ENCODE results near the gene C1orf94.
"Not testable (repeated sequence)": the region's sequence is repeated elsewhere in the genome, so short reads cannot be mapped to it uniquely, and the experiment has no call there.

C1orf94 gene

GRCh38 chr1:34164771-34165391 lies 11.8 kb upstream of the C1orf94 start, which contains the start of gene CSMD2:
TSS of gene CSMD2 (minus strand) at chr1:34165230. CDS start at chr1:34165097, 133 bp downstream.
- no peak for DNase-seq (ENCODE audit: low read depth, low spot score)

GRCh38 chr1:34165422-34165921 lies 11.2 kb upstream of the C1orf94 start:
- no peak for DNase-seq (ENCODE audit: low read depth, low spot score)

GRCh38 chr1:34166191-34166624 lies 10.5 kb upstream of the C1orf94 start:
- DNase-seq (ENCODE audit: low read depth, low spot score): no peak

DNA sequence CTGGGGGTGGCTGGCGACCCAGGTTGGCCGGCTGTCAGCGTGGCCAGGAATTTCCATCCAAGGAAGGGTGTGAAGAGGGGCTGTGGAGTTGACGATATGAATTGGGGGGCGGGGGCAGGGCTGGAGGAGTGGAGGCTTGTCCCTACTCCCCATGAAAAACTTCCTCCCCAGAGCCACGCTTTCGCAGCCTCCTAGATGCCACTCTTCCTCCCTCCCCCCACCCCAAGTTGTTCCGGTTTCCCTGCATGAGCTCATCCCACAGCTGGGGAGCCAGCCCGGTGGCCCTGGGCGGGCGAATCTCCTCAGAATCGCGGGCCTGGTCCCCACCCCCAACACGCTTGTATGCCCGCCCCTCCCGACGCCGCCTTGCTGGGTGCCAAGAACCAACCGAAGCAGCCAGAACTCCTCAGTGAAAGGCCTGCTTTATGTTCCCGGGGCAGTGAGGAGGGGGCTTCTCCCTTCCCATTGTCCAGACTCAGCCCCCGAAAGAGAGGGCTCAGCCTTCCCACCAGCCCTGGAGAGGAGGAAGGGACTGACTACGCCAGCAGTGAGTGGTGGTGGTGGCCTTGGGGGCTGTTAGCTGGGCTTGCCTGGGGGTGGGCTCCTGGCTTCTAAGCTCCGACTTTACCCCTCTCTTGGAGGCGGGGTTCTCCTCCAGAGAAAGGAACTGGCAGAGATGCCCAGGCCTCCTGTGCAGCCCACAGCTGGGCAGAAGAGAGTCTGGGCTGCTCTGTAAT lies 9.9 kb upstream of the C1orf94 start:
- DNase-seq (ENCODE audit: low read depth, low spot score): no peak

- DNase-seq (ENCODE audit: low read depth, low spot score): no peak
Measured at GRCh38 chr1:34167389-34167788, 9.3 kb upstream of the C1orf94 start.

DNA sequence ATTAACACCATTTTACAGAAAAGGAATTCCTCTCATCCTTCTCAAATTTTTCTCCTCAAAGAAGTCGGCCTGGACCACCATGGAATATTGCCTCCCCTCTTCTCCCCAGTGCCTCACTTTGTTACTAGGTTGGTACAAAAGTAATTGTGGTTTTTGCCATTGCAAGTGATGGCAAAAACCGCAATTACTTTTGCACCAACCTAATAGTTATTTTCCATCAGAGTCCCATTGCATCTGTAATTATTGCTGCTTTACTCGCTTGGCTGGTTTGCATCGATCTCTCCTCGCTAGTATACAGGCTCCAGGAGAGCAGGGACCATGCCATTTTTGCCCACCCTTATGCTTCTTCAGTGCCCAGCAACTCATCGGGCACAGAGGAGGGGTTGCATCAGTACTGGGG lies 963 bp upstream of the C1orf94 start:
- DNase-seq (ENCODE audit: low read depth, low spot score): no peak

GRCh38 chr1:34178072-34178471 lies 1.4 kb downstream of the C1orf94 start:
- no peak for DNase-seq (ENCODE audit: low read depth, low spot score)

DNA sequence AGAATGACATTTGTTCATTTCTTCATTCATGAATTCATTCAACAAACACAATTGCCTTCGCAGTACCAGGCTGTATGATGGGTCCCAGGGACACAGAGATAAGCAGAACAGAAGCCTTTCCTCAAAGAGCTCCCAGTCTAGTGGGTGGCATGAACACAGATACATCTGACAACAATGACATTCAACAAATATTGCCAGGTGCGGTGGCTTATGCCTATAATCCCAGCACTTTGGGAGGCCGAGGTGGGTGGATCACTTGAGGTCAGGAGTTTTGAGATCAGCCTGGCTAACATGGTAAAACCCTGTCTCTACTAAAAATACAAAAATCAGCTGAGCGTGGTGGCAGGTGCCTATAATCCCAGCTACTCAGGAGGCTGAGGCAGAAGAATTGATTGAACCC lies 6.7 kb downstream of the C1orf94 start:
- DNase-seq (ENCODE audit: low read depth, low spot score): not testable (repeated sequence)

- DNase-seq (ENCODE audit: low read depth, low spot score): no peak
Measured at GRCh38 chr1:34186741-34187494, 10.2 kb downstream of the C1orf94 start.

DNA sequence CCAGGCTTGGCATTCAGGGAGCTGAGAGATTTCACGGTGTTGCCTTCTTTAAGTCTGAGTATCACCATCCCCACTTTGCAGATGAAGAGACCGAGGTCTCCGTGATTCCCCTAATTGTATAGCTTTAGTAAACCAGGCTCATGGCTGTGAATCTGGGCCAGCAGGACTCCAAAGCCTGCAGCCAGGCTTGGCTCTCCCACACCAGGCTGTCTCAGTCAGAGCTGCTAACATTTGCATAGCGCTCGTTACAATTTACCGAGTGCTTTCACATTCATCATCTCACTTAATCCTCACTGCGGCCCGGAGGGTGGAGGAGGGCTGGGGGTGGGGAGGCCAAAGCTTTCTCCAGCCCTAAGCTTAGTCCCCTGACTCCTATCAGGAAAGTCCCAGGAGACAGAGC lies 11.7 kb downstream of the C1orf94 start:
- no peak for DNase-seq (ENCODE audit: low read depth, low spot score)

DNA sequence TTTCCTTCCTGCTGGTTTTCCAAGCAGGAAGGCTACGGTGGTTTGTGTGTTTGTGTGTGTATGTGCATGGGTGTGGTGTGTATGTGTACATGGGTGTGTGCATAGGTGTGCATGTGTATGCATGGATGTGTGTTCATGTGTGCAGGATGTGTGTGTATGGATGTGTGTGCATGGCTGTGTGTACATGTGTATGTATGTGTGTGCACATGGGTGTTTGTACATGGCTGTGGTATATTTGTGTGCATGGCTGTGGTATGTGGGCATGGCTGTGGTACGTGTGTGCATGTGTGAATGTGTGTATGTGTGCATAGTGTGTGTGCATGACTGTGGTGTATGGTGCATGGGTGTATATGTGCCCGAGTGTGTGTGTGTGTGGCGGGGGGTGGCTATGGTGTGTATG lies 12.3 kb downstream of the C1orf94 start:
- no peak for DNase-seq (ENCODE audit: low read depth, low spot score)

DNA sequence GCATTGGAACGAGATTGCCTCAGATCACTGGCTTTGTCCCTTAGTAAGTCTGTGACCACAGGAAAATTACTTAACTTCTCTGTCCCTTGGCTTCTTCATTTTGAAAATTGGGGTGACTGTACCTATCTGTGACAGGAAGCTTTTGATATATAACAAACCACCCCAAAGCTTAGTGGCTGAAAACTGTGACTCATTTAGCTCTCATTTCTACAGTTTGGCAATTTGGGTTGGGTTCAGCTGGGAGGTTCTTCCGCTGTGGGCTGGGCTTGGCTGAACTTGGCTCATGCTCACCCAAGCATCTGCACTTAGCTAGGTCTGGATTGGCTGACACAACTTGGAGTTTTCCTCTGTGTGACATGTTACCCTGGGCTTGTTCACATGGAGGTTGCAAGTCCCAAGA lies 14.0 kb downstream of the C1orf94 start:
- DNase-seq (ENCODE audit: low read depth, low spot score): no peak

DNA sequence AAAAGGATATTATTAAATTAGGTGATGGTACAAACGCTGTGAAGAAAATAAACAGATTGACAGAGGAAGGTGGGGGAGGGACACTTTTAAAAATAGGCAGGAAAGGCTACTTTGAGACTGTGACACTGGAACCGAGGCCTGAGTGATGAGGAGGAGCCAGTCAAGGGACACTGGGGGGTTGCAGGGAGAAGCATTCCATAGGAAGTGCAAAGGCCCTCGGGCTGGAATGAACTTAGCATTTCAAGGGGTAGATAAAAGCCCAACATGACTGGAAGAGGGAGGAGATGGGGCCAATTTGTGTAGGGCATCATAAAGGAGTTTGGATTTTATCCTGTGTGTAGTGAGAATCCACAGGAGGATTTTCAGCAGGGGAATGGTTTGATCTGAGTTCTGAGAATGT lies 15.9 kb downstream of the C1orf94 start:
- no peak for DNase-seq (ENCODE audit: low read depth, low spot score)

DNA sequence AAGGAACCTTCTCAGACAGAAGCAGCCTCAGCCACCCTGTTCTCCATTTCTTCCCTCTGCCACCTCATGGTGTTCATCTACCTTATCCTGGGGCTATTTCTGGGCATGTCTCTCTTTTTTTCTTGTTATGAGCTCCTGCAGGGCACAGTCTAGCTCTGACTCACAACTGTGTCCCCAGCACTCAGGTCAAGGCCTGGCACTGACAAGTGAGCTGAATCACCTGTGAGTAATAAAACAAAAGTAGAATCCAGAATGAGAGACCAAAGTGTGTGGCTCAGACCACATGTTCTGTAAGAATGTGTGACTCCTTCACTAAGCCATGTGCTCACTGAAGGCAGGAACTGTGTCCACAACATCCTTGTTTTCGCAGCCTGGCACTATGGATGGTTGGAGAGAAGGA lies 23.2 kb downstream of the C1orf94 start:
- no peak for DNase-seq (ENCODE audit: low read depth, low spot score)

GRCh38 chr1:34212673-34213072 lies 36.0 kb downstream of the C1orf94 start:
- DNase-seq (ENCODE audit: low read depth, low spot score): no peak

- no peak for DNase-seq (ENCODE audit: low read depth, low spot score)
Measured at GRCh38 chr1:34213956-34214355, 37.2 kb downstream of the C1orf94 start.

DNA sequence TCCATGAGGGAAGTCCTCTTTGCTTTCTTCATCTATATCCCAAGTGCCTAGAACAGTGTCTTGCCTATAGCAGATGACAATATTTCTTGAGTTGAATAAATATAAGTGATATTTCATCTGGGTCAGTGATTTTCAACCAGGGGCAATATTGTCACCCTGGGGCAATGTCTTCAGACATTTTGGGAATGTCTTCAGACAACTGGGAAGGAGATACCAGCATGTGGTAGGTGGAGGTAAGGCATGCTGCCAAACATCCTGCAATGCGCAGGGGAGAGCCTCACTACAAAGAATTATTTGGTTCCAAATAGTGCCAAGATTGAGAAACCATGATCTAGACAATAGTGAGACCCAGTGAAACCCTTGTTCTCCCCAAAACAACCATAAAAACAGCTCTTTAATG lies 54.7 kb downstream of the C1orf94 start:
- no peak for DNase-seq (ENCODE audit: low read depth, low spot score)

- DNase-seq (ENCODE audit: low read depth, low spot score): no peak
Measured at GRCh38 chr1:34235594-34235993, 58.9 kb downstream of the C1orf94 start.

DNA sequence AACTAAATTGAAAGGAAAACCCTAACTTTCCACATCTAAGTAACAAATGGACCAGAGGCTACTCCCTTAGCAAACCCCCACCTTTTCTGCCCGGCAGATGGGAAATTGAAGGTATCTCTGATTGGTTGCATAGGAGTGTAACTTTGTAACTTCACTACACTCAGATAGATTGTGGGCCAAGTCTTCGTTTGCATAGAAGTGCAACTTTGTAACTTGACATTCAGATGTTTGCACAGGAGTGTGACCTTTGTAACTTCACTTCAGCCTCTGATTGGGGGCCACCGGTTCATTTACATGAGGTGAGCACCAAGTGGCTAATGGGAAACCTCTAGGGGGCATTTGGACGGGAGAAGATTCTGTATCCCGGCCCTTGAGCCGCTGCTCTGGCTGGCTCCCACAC lies 59.4 kb downstream of the C1orf94 start:
- no peak for DNase-seq (ENCODE audit: low read depth, low spot score)

DNA sequence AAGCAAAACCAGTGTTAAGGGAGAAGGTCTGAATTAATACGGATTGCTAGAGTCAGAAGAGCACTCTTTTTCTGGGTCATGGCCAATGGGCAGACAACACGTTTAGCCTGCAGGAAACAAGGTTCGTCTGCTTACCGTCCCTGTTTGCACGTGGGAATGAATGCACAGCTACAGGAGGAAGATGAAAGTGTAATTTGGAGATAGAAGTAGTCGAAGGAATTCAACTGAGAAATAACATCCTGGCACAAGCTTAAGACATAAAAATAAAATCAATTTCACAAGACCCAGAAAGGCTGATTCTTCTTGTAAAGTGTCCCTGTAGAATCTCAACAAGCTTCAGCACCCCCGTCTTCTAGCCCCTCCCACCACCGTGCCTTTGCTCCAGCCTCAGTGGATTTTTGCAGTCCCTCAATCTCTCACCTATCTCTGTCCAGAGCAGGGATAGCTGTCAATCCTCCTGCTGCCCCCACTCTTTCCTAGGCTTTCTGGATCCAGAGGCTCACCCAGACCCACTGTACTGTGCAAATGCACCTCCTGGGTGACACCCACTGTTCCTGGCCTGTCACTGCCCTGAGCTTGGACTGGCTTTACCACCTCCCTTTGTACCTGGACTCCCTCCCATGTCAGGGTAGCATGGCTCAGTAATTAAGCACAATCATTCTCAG lies 60.6 kb downstream of the C1orf94 start:
- DNase-seq (ENCODE audit: low read depth, low spot score): no peak

- DNase-seq (ENCODE audit: low read depth, low spot score): no peak
Measured at GRCh38 chr1:34245967-34246366, 69.3 kb downstream of the C1orf94 start.

DNA sequence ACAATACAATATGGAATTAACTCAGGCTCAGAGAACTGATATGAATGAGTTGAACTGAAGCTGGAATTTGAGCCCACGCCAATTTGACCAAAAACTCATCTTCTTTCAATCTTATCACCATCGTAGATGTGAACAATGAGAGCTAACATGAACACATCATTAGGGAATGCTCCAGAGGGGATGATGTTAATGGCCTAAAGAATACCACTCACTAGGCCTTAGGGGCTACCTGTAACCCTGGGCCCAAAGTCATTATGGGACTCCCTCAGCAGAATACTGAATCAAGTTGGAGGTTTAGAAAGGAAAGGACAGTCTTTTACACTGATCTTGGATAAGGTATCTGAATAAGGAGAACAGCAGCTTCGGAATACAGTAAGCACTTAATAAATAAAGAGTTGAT lies 73.6 kb downstream of the C1orf94 start:
- DNase-seq (ENCODE audit: low read depth, low spot score): no peak
